ENCODE results near the gene ZNF695.

DNA sequence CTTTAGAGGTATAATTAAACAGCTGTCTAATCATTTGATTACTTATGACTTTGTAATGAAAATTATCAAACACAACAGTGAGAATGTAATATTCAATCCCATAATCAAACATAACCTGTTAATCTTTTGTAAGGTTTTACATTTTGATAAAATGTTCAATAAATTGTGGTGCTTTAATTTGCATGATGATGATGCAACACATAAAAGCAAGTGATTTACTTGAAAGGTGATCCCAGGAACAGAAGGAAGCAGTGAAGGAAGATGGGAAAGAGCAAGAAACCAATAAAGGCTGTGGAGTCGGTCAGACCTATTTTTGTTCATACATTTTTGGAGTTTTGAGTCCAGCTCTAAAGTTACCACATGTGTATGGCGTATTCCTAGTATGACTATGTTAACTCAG, 29.6 kb downstream of the ZNF695 start:
- TF ChIP-seq, protein P1, sequence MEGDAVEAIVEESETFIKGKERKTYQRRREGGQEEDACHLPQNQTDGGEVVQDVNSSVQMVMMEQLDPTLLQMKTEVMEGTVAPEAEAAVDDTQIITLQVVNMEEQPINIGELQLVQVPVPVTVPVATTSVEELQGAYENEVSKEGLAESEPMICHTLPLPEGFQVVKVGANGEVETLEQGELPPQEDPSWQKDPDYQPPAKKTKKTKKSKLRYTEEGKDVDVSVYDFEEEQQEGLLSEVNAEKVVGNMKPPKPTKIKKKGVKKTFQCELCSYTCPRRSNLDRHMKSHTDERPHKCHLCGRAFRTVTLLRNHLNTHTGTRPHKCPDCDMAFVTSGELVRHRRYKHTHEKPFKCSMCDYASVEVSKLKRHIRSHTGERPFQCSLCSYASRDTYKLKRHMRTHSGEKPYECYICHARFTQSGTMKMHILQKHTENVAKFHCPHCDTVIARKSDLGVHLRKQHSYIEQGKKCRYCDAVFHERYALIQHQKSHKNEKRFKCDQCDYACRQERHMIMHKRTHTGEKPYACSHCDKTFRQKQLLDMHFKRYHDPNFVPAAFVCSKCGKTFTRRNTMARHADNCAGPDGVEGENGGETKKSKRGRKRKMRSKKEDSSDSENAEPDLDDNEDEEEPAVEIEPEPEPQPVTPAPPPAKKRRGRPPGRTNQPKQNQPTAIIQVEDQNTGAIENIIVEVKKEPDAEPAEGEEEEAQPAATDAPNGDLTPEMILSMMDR (conservative IDR thresholded peaks at IDR 0.05; ENCODE audit: low read length), result no peak
- TF ChIP-seq EZH2phosphoT487 (IDR thresholded peaks at IDR 0.05; ENCODE audit: borderline replicate concordance, low read depth, low read length), result no peak

All from OCI-LY7 (cell line).